GM23338 (cell line): ENCODE measurements around the gene TMEM174. TPM values are rescaled to one million over a fixed set of nuclear protein-coding genes. Genes with fewer than 3 reads are reported as not detected.

Source experiments
- ATAC-seq: fragments of 200-7000 bp; cut with Tn5 transposase; 3 replicates; pipeline ENCODE4 v1.9.1; 2020
- DNase-seq: peaks from one replicate; pipeline ENCODE4 v3.0.0-alpha.2; 2015; ENCODE audit warnings: low spot score
- H2AFZ ChIP-seq: fragments of 200-600 bp; sonication (generic); 2 replicates; pipeline ENCODE4 v1.8.0; 2016; ENCODE audit warnings: antibody characterized with exemption, mild to moderate bottlenecking, moderate library complexity
- H3F3A ChIP-seq: fragments of 200-600 bp; sonication (generic); replicated peaks from 2 replicates; pipeline ENCODE4 v1.8.0; 2017; ENCODE audit warnings: antibody characterized with exemption, mixed run types, low read depth
- H3K27ac ChIP-seq: fragments of 200-600 bp; sonication (generic); 2 replicates; pipeline ENCODE4 v1.6.1; 2016; ENCODE audit warnings: low read depth
- H3K27me3 ChIP-seq: fragments of 200-600 bp; sonication (generic); 2 replicates; pipeline ENCODE4 v1.8.0; 2016; ENCODE audit warnings: mild to moderate bottlenecking, mixed run types, moderate library complexity; ENCODE audit not compliant: insufficient read depth
- H3K36me3 ChIP-seq: fragments of 200-600 bp; sonication (generic); 2 replicates; pipeline ENCODE4 v1.8.0; 2016; ENCODE audit warnings: mild to moderate bottlenecking; ENCODE audit not compliant: insufficient read depth
- H3K4me1 ChIP-seq: fragments of 200-600 bp; sonication (generic); 2 replicates; pipeline ENCODE4 v1.8.0; 2016; ENCODE audit warnings: mild to moderate bottlenecking, moderate library complexity; ENCODE audit not compliant: insufficient read depth
- H3K4me2 ChIP-seq: fragments of 200-600 bp; sonication (generic); 2 replicates; pipeline ENCODE4 v1.7.1; 2017; ENCODE audit warnings: mixed run types
- H3K4me3 ChIP-seq: fragments of 200-600 bp; sonication (generic); 2 replicates; pipeline ENCODE4 v1.6.1; 2016; ENCODE audit warnings: mixed run types
- H3K79me2 ChIP-seq: fragments of 200-600 bp; sonication (generic); replicated peaks from 2 replicates; pipeline ENCODE4 v1.8.0; 2017; ENCODE audit warnings: mild to moderate bottlenecking; ENCODE audit not compliant: insufficient read depth
- H3K9me2 ChIP-seq: fragments of 200-600 bp; sonication (generic); 2 replicates; pipeline ENCODE4 v1.8.0; 2017; ENCODE audit not compliant: insufficient read depth
- H4K20me1 ChIP-seq: fragments of 200-600 bp; sonication (generic); replicated peaks from 2 replicates; pipeline ENCODE4 v1.8.0; 2017; ENCODE audit warnings: mild to moderate bottlenecking; ENCODE audit not compliant: insufficient read depth
- H3K27ac Mint-ChIP-seq: 2 replicates; pipeline ENCODE4 v1.8.0; 2020; ENCODE audit warnings: inconsistent platforms, mild to moderate bottlenecking, moderate library complexity, mixed read lengths
- H3K27me3 Mint-ChIP-seq: 3 replicates; pipeline ENCODE4 v1.8.0; 2022; ENCODE audit warnings: low read depth, mild to moderate bottlenecking, moderate library complexity, mixed read lengths, inconsistent platforms; ENCODE audit not compliant: insufficient read depth, poor library complexity
- H3K36me3 Mint-ChIP-seq: 3 replicates; pipeline ENCODE4 v1.8.0; 2021; ENCODE audit warnings: low read depth, mild to moderate bottlenecking, inconsistent platforms, moderate library complexity, mixed read lengths
- H3K4me1 Mint-ChIP-seq: 3 replicates; pipeline ENCODE4 v1.8.0; 2020; ENCODE audit warnings: mild to moderate bottlenecking, inconsistent platforms, mixed read lengths
- H3K4me3 Mint-ChIP-seq: 3 replicates; pipeline ENCODE4 v1.8.0; 2021; ENCODE audit warnings: moderate library complexity, mild to moderate bottlenecking, inconsistent platforms, mixed read lengths
- H3K9me3 Mint-ChIP-seq: 3 replicates; pipeline ENCODE4 v1.8.0; 2020; ENCODE audit warnings: moderate library complexity, mild to moderate bottlenecking, inconsistent platforms, mixed read lengths
- ZNF331 ChIP-seq: fragments of 250-450 bp; sonication (Bioruptor Pico); IDR thresholded peaks from 2 replicates; pipeline ENCODE4 v1.5.0; 2020; ENCODE audit warnings: low read depth, mild to moderate bottlenecking, moderate library complexity
- polyA plus RNA-seq: library from polyadenylated mRNA; unstranded; fragments of >200 nt; fragmentation: Nextera tagmentation; extraction: Ambion mirVana; gene quantifications from 2 replicates; pipeline ENCODE4 v1.2.1, GENCODE V29; 2016
- total RNA-seq: library from RNA; depleted of rRNA; stranded (reverse); fragments of >200 nt; shearing (Covaris generic); gene quantifications from 2 replicates; pipeline ENCODE4 v1.2.3, GENCODE V29; 2014
- TF ChIP-seq, protein P1 (sequence below): fragments of 250-450 bp; sonication (Bioruptor Pico); IDR thresholded peaks from 2 replicates; pipeline ENCODE4 v1.5.0; 2020; ENCODE audit warnings: mild to moderate bottlenecking, moderate library complexity
- TF ChIP-seq, protein P2 (sequence below), 2 experiments: fragments of 200-600 bp in 1 of 2; sonication (generic) in 1 of 2; conservative IDR thresholded peaks; 2 replicates each; pipeline versions ENCODE4 v1.5.1 to v1.6.1; 2016 to 2017; ENCODE audit warnings: antibody characterized with exemption in 2 of 2, low read depth in 2 of 2, mild to moderate bottlenecking in 2 of 2, moderate library complexity in 1 of 2

Gene TMEM174
- total and polyA plus RNA-seq, 2 experiments from 2014 or later, result not detected

DNA sequence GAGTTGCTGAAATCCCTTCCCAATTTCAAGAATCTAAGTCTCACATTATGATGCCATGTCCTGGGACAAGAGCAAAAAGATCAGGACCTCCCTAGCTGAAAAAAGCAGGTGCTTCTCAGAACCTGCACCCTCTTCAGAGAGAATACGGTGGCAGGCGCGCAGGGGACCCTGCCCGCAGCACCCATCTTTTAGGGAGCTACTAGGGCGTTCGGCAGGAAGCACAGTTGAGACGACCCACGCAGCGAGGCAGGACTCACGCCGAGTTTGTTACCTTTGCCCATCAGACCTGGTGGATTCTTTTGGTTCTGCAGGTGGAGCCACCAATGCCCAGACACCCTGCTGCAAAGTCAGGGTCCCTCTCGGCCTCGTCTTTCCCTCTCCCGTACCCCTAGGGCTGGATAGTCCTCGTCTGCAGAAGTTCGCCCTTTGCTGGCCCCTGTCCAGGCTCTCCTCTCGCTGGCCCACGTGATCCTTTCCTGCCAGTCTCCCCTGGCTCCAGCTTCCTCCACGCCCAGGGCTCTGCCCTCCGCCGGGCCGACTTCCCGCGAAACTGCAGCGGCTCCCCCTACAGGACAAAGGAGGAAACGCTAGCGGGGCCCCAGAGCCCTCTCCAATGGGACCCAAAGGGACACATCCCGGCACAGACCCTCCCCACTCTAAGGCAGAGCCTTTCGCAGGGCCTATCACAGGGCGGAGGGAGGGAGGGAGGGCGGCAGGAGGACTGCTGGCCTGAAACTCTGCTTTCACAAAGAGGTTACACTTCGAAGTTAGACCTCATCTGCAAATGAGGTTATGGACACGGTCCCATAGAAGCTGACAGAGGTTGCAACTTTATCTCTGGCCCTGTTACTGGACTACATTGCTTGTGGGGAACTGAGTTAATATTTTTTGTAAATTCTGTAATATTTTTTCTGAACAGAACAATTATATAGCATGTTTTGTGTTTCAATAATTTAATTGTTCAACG, 28.8 kb downstream of the TMEM174 start:
- Histone ChIP-seq H3K4me1 (peaks cover 13% of the 10 kb centered on the region), H3K4me2 (peak overlapping the region; percentile 50), H3F3A (no peaks in the 10 kb centered on the region), H3K79me2 (no peaks in the 10 kb centered on the region), H2AFZ (peak overlapping the region; percentile 35; the same call in 1 of the 2 replicates), H3K27ac (no peak overlapping the region), H4K20me1 (no peaks in the 10 kb centered on the region), H3K27me3 (peaks cover 15% of the 10 kb centered on the region), H3K36me3 (no peaks in the 10 kb centered on the region), H3K4me3 (peak overlapping the region; percentile 21; the same call in 1 of the 2 replicates), H3K9me2 (no peaks in the 10 kb centered on the region)
- Mint-ChIP-seq H3K27me3 (peaks cover 14% of the 10 kb centered on the region), H3K27ac (no peak overlapping the region), H3K36me3 (peaks cover 3% of the 10 kb centered on the region; the same call in 2 of the 3 replicates), H3K4me1 (peaks cover 3% of the 10 kb centered on the region), H3K4me3 (no peak overlapping the region), H3K9me3 (no peaks in the 10 kb centered on the region; the same call in 1 of the 3 replicates)
- DNase-seq (peak; percentile 94), ATAC-seq (peak; percentile 99)
- no peak for TF ChIP-seq ZNF331 (CRISPR knock-in tag)
- TF ChIP-seq, protein P1, sequence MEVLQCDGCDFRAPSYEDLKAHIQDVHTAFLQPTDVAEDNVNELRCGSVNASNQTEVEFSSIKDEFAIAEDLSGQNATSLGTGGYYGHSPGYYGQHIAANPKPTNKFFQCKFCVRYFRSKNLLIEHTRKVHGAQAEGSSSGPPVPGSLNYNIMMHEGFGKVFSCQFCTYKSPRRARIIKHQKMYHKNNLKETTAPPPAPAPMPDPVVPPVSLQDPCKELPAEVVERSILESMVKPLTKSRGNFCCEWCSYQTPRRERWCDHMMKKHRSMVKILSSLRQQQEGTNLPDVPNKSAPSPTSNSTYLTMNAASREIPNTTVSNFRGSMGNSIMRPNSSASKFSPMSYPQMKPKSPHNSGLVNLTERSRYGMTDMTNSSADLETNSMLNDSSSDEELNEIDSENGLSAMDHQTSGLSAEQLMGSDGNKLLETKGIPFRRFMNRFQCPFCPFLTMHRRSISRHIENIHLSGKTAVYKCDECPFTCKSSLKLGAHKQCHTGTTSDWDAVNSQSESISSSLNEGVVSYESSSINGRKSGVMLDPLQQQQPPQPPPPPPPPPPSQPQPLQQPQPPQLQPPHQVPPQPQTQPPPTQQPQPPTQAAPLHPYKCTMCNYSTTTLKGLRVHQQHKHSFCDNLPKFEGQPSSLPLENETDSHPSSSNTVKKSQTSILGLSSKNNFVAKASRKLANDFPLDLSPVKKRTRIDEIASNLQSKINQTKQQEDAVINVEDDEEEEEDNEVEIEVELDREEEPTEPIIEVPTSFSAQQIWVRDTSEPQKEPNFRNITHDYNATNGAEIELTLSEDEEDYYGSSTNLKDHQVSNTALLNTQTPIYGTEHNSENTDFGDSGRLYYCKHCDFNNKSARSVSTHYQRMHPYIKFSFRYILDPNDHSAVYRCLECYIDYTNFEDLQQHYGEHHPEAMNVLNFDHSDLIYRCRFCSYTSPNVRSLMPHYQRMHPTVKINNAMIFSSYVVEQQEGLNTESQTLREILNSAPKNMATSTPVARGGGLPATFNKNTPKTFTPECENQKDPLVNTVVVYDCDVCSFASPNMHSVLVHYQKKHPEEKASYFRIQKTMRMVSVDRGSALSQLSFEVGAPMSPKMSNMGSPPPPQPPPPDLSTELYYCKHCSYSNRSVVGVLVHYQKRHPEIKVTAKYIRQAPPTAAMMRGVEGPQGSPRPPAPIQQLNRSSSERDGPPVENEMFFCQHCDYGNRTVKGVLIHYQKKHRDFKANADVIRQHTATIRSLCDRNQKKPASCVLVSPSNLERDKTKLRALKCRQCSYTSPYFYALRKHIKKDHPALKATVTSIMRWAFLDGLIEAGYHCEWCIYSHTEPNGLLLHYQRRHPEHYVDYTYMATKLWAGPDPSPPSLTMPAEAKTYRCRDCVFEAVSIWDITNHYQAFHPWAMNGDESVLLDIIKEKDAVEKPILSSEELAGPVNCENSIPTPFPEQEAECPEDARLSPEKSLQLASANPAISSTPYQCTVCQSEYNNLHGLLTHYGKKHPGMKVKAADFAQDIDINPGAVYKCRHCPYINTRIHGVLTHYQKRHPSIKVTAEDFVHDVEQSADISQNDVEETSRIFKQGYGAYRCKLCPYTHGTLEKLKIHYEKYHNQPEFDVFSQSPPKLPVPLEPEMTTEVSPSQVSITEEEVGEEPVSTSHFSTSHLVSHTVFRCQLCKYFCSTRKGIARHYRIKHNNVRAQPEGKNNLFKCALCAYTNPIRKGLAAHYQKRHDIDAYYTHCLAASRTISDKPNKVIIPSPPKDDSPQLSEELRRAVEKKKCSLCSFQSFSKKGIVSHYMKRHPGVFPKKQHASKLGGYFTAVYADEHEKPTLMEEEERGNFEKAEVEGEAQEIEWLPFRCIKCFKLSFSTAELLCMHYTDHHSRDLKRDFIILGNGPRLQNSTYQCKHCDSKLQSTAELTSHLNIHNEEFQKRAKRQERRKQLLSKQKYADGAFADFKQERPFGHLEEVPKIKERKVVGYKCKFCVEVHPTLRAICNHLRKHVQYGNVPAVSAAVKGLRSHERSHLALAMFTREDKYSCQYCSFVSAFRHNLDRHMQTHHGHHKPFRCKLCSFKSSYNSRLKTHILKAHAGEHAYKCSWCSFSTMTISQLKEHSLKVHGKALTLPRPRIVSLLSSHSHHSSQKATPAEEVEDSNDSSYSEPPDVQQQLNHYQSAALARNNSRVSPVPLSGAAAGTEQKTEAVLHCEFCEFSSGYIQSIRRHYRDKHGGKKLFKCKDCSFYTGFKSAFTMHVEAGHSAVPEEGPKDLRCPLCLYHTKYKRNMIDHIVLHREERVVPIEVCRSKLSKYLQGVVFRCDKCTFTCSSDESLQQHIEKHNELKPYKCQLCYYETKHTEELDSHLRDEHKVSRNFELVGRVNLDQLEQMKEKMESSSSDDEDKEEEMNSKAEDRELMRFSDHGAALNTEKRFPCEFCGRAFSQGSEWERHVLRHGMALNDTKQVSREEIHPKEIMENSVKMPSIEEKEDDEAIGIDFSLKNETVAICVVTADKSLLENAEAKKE (CRISPR knock-in tag), result peak; percentile 39; the same call in 1 of the 2 replicates
- TF ChIP-seq, protein P2, sequence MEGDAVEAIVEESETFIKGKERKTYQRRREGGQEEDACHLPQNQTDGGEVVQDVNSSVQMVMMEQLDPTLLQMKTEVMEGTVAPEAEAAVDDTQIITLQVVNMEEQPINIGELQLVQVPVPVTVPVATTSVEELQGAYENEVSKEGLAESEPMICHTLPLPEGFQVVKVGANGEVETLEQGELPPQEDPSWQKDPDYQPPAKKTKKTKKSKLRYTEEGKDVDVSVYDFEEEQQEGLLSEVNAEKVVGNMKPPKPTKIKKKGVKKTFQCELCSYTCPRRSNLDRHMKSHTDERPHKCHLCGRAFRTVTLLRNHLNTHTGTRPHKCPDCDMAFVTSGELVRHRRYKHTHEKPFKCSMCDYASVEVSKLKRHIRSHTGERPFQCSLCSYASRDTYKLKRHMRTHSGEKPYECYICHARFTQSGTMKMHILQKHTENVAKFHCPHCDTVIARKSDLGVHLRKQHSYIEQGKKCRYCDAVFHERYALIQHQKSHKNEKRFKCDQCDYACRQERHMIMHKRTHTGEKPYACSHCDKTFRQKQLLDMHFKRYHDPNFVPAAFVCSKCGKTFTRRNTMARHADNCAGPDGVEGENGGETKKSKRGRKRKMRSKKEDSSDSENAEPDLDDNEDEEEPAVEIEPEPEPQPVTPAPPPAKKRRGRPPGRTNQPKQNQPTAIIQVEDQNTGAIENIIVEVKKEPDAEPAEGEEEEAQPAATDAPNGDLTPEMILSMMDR (conservative IDR thresholded peaks at IDR 0.05; ENCODE audit: low read depth in 2 of 2), result peak; percentile 81 to 91
